Measurements from ENCODE around the gene PCDHGA6. TPM values are rescaled to one million over a fixed set of nuclear protein-coding genes. Genes with fewer than 3 reads are reported as not detected.
A peak's percentile ranks its signal among the peaks of the same experiment; 100 is the strongest.
"Not testable (repeated sequence)": the region's sequence is repeated elsewhere in the genome, so short reads cannot be mapped to it uniquely, and the experiment has no call there.

Gene PCDHGA6
- total and polyA plus RNA-seq, 2 donors (not counting 1 experiment from before 2014, with no cell fraction given) = 0.78 to 2.5 TPM

DNA sequence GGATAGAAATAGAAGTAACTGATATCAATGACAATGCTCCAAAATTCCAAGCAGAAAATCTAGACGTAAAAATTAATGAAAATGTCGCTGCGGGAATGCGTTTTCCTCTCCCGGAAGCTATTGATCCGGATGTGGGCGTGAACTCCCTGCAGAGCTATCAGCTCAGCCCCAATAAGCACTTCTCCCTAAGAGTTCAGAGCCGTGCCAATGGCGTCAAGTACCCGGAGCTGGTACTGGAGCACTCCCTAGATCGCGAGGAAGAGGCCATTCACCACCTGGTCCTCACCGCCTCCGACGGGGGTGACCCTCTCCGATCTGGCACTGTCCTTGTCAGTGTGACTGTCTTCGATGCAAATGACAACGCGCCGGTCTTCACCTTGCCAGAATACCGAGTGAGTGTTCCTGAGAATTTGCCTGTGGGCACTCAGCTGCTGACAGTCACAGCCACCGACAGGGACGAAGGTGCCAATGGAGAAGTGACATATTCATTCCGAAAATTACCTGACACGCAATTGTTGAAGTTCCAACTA lies 39.9 kb downstream of the PCDHGA6 start:
- peak overlapping the region in 4 of 5 experiments; percentile 36 to 63 (median 46) for H3K4me3 ChIP-seq (ENCODE audit: control extremely low read depth in 1 of 5, extremely low read depth in 1 of 5, insufficient read depth in 1 of 5, low read depth in 2 of 5, low read length in 4 of 5)
- no peaks in the 10 kb centered on the region for H4K20me1 ChIP-seq (ENCODE audit: control insufficient read depth, insufficient read depth, low read length, poor library complexity, severe bottlenecking)
- intact Hi-C loops (cut with micrococcal nuclease) = loop anchor here (10.0 kb wide), 1 partner anchor 89 kb away; the partner anchor contains the start of gene TAF7
- peaks cover 11 to 15% of the 10 kb centered on the region in 2 donors for H3K4me1 ChIP-seq (ENCODE audit: control insufficient read depth in 2 of 2, insufficient read depth in 2 of 2, low read length in 2 of 2)
- CTCF ChIA-PET = interaction anchor here (0.8 to 6.3 kb wide), 18 partner anchors 8 to 153 kb away, joined by 3 to 56 read pairs (median 4); partner anchors contain the start of genes PCDHGA11, PCDHGA12, PCDHGA9 and PCDHGB3
- peak overlapping the region; percentile 63 for H3K9ac ChIP-seq (ENCODE audit: low read length)
- POLR2A ChIA-PET = no interaction called here
- Mint-ChIP-seq H3K27me3 (peaks cover 62% of the 10 kb centered on the region), H3K9me3 (ENCODE audit: insufficient read depth) (peaks cover 9% of the 10 kb centered on the region), H3K4me1 (peaks cover 18% of the 10 kb centered on the region), H3K27ac (no peak overlapping the region), H3K4me3 (peak overlapping the region; percentile 87)
- H2AFZ ChIP-seq (ENCODE audit: insufficient read depth, low read depth, low read length, poor library complexity, severe bottlenecking) = peak overlapping the region; percentile 77
- no peaks in the 10 kb centered on the region for H3K36me3 ChIP-seq (replicated peaks in 1 of 2; ENCODE audit: control extremely low read depth in 1 of 2, control insufficient read depth in 1 of 2, extremely low read depth in 1 of 2, insufficient read depth in 2 of 2, low read length in 1 of 2)
- peaks cover 2 to 69% (median 58%) of the 10 kb centered on the region in 4 experiments for H3K27me3 ChIP-seq (replicated peaks in 1 of 4; ENCODE audit: control extremely low read depth in 1 of 4, control insufficient read depth in 3 of 4, insufficient read depth in 4 of 4, low read length in 3 of 4)
- peaks cover 0 to 58% (median 23%) of the 10 kb centered on the region in 3 donors for H3K9me3 ChIP-seq (ENCODE audit: control extremely low read depth in 1 of 3, control insufficient read depth in 2 of 3, insufficient read depth in 1 of 3, low read length in 2 of 3)
- DNase-seq (peak; percentile 25), ATAC-seq (ENCODE audit: low read depth) (no peak)
- H3K4me2 ChIP-seq (replicated peaks; ENCODE audit: low read depth, low read length, poor library complexity, severe bottlenecking) = peak overlapping the region; percentile 74
- no peaks in the 10 kb centered on the region for H3K79me2 ChIP-seq (ENCODE audit: control insufficient read depth, insufficient read depth, low read length)
- 14% methylated on average over 23 of the region's 25 CpGs for WGBS (ENCODE audit: insufficient coverage)
- no peak for TF ChIP-seq EZH2 (IDR thresholded peaks at IDR 0.05; ENCODE audit: borderline replicate concordance, insufficient read depth, low read depth, low read length, poor library complexity, severe bottlenecking)
- TF ChIP-seq, protein P1, sequence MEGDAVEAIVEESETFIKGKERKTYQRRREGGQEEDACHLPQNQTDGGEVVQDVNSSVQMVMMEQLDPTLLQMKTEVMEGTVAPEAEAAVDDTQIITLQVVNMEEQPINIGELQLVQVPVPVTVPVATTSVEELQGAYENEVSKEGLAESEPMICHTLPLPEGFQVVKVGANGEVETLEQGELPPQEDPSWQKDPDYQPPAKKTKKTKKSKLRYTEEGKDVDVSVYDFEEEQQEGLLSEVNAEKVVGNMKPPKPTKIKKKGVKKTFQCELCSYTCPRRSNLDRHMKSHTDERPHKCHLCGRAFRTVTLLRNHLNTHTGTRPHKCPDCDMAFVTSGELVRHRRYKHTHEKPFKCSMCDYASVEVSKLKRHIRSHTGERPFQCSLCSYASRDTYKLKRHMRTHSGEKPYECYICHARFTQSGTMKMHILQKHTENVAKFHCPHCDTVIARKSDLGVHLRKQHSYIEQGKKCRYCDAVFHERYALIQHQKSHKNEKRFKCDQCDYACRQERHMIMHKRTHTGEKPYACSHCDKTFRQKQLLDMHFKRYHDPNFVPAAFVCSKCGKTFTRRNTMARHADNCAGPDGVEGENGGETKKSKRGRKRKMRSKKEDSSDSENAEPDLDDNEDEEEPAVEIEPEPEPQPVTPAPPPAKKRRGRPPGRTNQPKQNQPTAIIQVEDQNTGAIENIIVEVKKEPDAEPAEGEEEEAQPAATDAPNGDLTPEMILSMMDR (IDR thresholded peaks at IDR 0.05) = no peak
- no peak overlapping the region for H3K27ac ChIP-seq (ENCODE audit: low read length in 2 of 2)

- intact Hi-C loops (cut with micrococcal nuclease) = loop anchor here (10.0 kb wide), 1 partner anchor 90 kb away; the partner anchor contains the start of gene TAF7
- CTCF ChIA-PET = interaction anchor here (0.5 to 6.3 kb wide), 7 partner anchors 17 to 149 kb away, joined by 3 to 56 read pairs (median 5); partner anchors contain the start of gene PCDHGB5
- POLR2A ChIA-PET; H3K4me2 ChIP-seq (replicated peaks; ENCODE audit: low read depth, low read length, poor library complexity, severe bottlenecking); H4K20me1 ChIP-seq (ENCODE audit: control insufficient read depth, insufficient read depth, low read length, poor library complexity, severe bottlenecking); H3K9me3 Mint-ChIP-seq (ENCODE audit: insufficient read depth); H2AFZ ChIP-seq (ENCODE audit: insufficient read depth, low read depth, low read length, poor library complexity, severe bottlenecking); ATAC-seq (ENCODE audit: low read depth); H3K36me3 ChIP-seq (replicated peaks in 1 of 2; ENCODE audit: control extremely low read depth in 1 of 2, control insufficient read depth in 1 of 2, extremely low read depth in 1 of 2, insufficient read depth in 2 of 2, low read length in 1 of 2); H3K9ac ChIP-seq (ENCODE audit: low read length); H3K4me3 ChIP-seq (ENCODE audit: control extremely low read depth in 1 of 5, extremely low read depth in 1 of 5, insufficient read depth in 1 of 5, low read depth in 2 of 5, low read length in 4 of 5); H3K79me2 ChIP-seq (ENCODE audit: control insufficient read depth, insufficient read depth, low read length); H3K27ac ChIP-seq (ENCODE audit: low read length in 2 of 2): not testable (repeated sequence)
- H3K4me1 Mint-ChIP-seq = peaks cover 18% of the 10 kb centered on the region
- H3K4me3 Mint-ChIP-seq = peak overlapping the region; percentile 57
- Histone ChIP-seq H3K27me3 (replicated peaks in 1 of 4; ENCODE audit: control extremely low read depth in 1 of 4, control insufficient read depth in 3 of 4, insufficient read depth in 4 of 4, low read length in 3 of 4) (peaks cover 2 to 69% (median 57%) of the 10 kb centered on the region in 4 experiments), H3K4me1 (ENCODE audit: control insufficient read depth in 2 of 2, insufficient read depth in 2 of 2, low read length in 2 of 2) (peaks cover 11 to 15% of the 10 kb centered on the region in 2 donors), H3K9me3 (ENCODE audit: control extremely low read depth in 1 of 3, control insufficient read depth in 2 of 3, insufficient read depth in 1 of 3, low read length in 2 of 3) (peaks cover 0 to 59% (median 25%) of the 10 kb centered on the region in 3 donors)
- peak; percentile 8 for DNase-seq
- peaks cover 60% of the 10 kb centered on the region for H3K27me3 Mint-ChIP-seq
- peak overlapping the region; percentile 21 for H3K27ac Mint-ChIP-seq
- WGBS (ENCODE audit: insufficient coverage) = 37% methylated on average over 43 of the region's 46 CpGs
Measured at GRCh38 chr5:141414548-141415274, 41.0 kb downstream of the PCDHGA6 start.

DNA sequence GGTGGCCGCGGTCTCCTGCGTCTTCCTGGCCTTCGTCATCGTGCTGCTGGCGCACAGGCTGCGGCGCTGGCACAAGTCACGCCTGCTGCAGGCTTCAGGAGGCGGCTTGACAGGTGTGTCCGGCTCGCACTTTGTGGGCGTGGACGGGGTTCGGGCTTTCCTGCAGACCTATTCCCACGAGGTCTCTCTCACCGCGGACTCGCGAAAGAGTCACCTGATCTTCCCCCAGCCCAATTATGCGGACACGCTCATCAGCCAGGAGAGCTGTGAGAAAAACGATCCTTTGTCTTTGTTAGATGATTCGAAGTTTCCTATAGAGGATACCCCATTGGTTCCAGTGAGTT lies 41.6 kb downstream of the PCDHGA6 start:
- Histone ChIP-seq H3K4me1 (ENCODE audit: control insufficient read depth in 2 of 2, insufficient read depth in 2 of 2, low read length in 2 of 2) (peaks cover 11 to 15% of the 10 kb centered on the region in 2 donors), H3K27me3 (replicated peaks in 1 of 4; ENCODE audit: control extremely low read depth in 1 of 4, control insufficient read depth in 3 of 4, insufficient read depth in 4 of 4, low read length in 3 of 4) (peaks cover 2 to 68% (median 58%) of the 10 kb centered on the region in 4 experiments), H3K9me3 (ENCODE audit: control extremely low read depth in 1 of 3, control insufficient read depth in 2 of 3, insufficient read depth in 1 of 3, low read length in 2 of 3) (peaks cover 0 to 57% (median 27%) of the 10 kb centered on the region in 3 donors), H3K4me3 (ENCODE audit: control extremely low read depth in 1 of 5, extremely low read depth in 1 of 5, insufficient read depth in 1 of 5, low read depth in 2 of 5, low read length in 4 of 5) (peak overlapping the region in 1 of 5 experiments; percentile 12)
- H3K4me3 Mint-ChIP-seq; H2AFZ ChIP-seq (ENCODE audit: insufficient read depth, low read depth, low read length, poor library complexity, severe bottlenecking); H3K9me3 Mint-ChIP-seq (ENCODE audit: insufficient read depth); H4K20me1 ChIP-seq (ENCODE audit: control insufficient read depth, insufficient read depth, low read length, poor library complexity, severe bottlenecking); H3K4me2 ChIP-seq (replicated peaks; ENCODE audit: low read depth, low read length, poor library complexity, severe bottlenecking); H3K36me3 ChIP-seq (replicated peaks in 1 of 2; ENCODE audit: control extremely low read depth in 1 of 2, control insufficient read depth in 1 of 2, extremely low read depth in 1 of 2, insufficient read depth in 2 of 2, low read length in 1 of 2); H3K9ac ChIP-seq (ENCODE audit: low read length); H3K27ac ChIP-seq (ENCODE audit: low read length in 2 of 2); H3K79me2 ChIP-seq (ENCODE audit: control insufficient read depth, insufficient read depth, low read length); ATAC-seq (ENCODE audit: low read depth): not testable (repeated sequence)
- intact Hi-C loops (cut with micrococcal nuclease) = loop anchor here (10.0 kb wide), 1 partner anchor 90 kb away; the partner anchor contains the start of gene TAF7
- Mint-ChIP-seq H3K27ac (peak overlapping the region; percentile 46), H3K4me1 (peaks cover 21% of the 10 kb centered on the region), H3K27me3 (peaks cover 61% of the 10 kb centered on the region)
- CTCF ChIA-PET = interaction anchor here (6.3 kb wide), 1 partner anchor 148 kb away, joined by 56 read pairs; no protein-coding TSS in a partner anchor
- peak; percentile 18 for DNase-seq
- WGBS (ENCODE audit: insufficient coverage) = 30% methylated on average over 15 of the region's 24 CpGs
- POLR2A ChIA-PET = interaction anchor here (0.7 kb wide), 1 partner anchor 497 kb away, joined by 3 read pairs; no protein-coding TSS in a partner anchor

Data from B cell (primary cell).